H9 (cell line): ENCODE results near the gene RASSF3. TPM values are rescaled to one million over a fixed set of nuclear protein-coding genes. Genes with fewer than 3 reads are reported as not detected.

Experiments
- DNase-seq: peaks from one replicate; pipeline ENCODE4 v3.0.0-alpha.2; 2017
- H2AFZ ChIP-seq: one replicate; pipeline ENCODE4 v1.6.1; 2013; ENCODE audit warnings: mild to moderate bottlenecking, low read length, control low read depth, moderate library complexity
- H2AK5ac ChIP-seq: 2 replicates; pipeline ENCODE4 v1.6.1; 2013; ENCODE audit warnings: low read length, control low read depth, mixed read lengths; ENCODE audit not compliant: insufficient read length
- H2BK120ac ChIP-seq: one replicate; pipeline ENCODE4 v1.6.1; 2013; ENCODE audit warnings: low read depth, mild to moderate bottlenecking, low read length, control low read depth, inconsistent platforms; ENCODE audit not compliant: poor library complexity, severe bottlenecking
- H2BK12ac ChIP-seq: 2 replicates; pipeline ENCODE4 v1.6.1; 2013; ENCODE audit warnings: low read length, control low read depth, mixed read lengths, low read depth; ENCODE audit not compliant: insufficient read length
- H2BK15ac ChIP-seq: 2 replicates; pipeline ENCODE4 v1.6.1; 2013; ENCODE audit warnings: low read depth, low read length, control low read depth
- H2BK20ac ChIP-seq: one replicate; pipeline ENCODE4 v1.6.1; 2013; ENCODE audit warnings: low read depth, mild to moderate bottlenecking, low read length, control low read depth, inconsistent platforms; ENCODE audit not compliant: poor library complexity, severe bottlenecking
- H2BK5ac ChIP-seq: 2 replicates; pipeline ENCODE4 v1.6.1; 2013; ENCODE audit warnings: low read length, control low read depth, mixed read lengths; ENCODE audit not compliant: insufficient read length
- H3K14ac ChIP-seq: 2 replicates; pipeline ENCODE4 v1.6.1; 2013; ENCODE audit warnings: low read length, control low read depth; ENCODE audit not compliant: insufficient read depth
- H3K18ac ChIP-seq: 2 replicates; pipeline ENCODE4 v1.6.1; 2013; ENCODE audit warnings: low read depth, mild to moderate bottlenecking, mixed read lengths, low read length, control low read depth; ENCODE audit not compliant: insufficient read length
- H3K23ac ChIP-seq: 2 replicates; pipeline ENCODE4 v1.6.1; 2013; ENCODE audit warnings: low read length, control low read depth, mixed read lengths, low read depth; ENCODE audit not compliant: insufficient read length
- H3K23me2 ChIP-seq: 2 replicates; pipeline ENCODE4 v1.6.1; 2013; ENCODE audit warnings: low read depth, mild to moderate bottlenecking, mixed read lengths, low read length, control low read depth; ENCODE audit not compliant: insufficient read length, poor library complexity, severe bottlenecking
- H3K27ac ChIP-seq: 2 replicates; pipeline ENCODE4 v1.5.1; 2013; ENCODE audit warnings: low read length, control low read depth, mixed read lengths, low read depth; ENCODE audit not compliant: insufficient read length
- H3K27me3 ChIP-seq: 2 replicates; pipeline ENCODE4 v1.6.1; 2013; ENCODE audit warnings: low read length, control low read depth, inconsistent platforms; ENCODE audit not compliant: insufficient read depth
- H3K4ac ChIP-seq: 2 replicates; pipeline ENCODE4 v1.6.1; 2013; ENCODE audit warnings: low read depth, mild to moderate bottlenecking, control low read depth, inconsistent platforms, low read length, moderate library complexity
- H3K4me1 ChIP-seq: 2 replicates; pipeline ENCODE4 v1.6.1; 2013; ENCODE audit warnings: low read length, control low read depth, inconsistent platforms; ENCODE audit not compliant: insufficient read depth
- H3K4me2 ChIP-seq: 2 replicates; pipeline ENCODE4 v1.6.1; 2013; ENCODE audit warnings: low read length, control low read depth, mixed read lengths; ENCODE audit not compliant: insufficient read length, insufficient read depth
- H3K56ac ChIP-seq: 2 replicates; pipeline ENCODE4 v1.6.1; 2013; ENCODE audit warnings: low read depth, mild to moderate bottlenecking, mixed read lengths, low read length, control low read depth; ENCODE audit not compliant: insufficient read length
- H3K79me1 ChIP-seq: 2 replicates; pipeline ENCODE4 v1.6.1; 2013; ENCODE audit warnings: low read depth, mild to moderate bottlenecking, moderate library complexity, low read length, control low read depth, inconsistent platforms; ENCODE audit not compliant: insufficient read depth, poor library complexity, severe bottlenecking
- H3K79me2 ChIP-seq: 2 replicates; pipeline ENCODE4 v1.6.1; 2013; ENCODE audit warnings: low read length, control low read depth, inconsistent platforms; ENCODE audit not compliant: insufficient read depth
- H3K9ac ChIP-seq: 2 replicates; pipeline ENCODE4 v1.6.1; 2013; ENCODE audit warnings: low read length, control low read depth, mixed read lengths; ENCODE audit not compliant: insufficient read length; ENCODE audit errors: extremely low read depth
- H3K9me3 ChIP-seq: one replicate; pipeline ENCODE4 v1.6.1; 2013; ENCODE audit warnings: low read depth, low read length, inconsistent platforms; ENCODE audit not compliant: control insufficient read depth
- H3T11ph ChIP-seq: one replicate; pipeline ENCODE4 v1.6.1; 2013; ENCODE audit warnings: mild to moderate bottlenecking, low read length, control low read depth, inconsistent platforms
- H4K20me1 ChIP-seq: one replicate; pipeline ENCODE4 v1.6.1; 2013; ENCODE audit not compliant: control insufficient read depth, insufficient read length, insufficient read depth
- H4K5ac ChIP-seq: 2 replicates; pipeline ENCODE4 v1.6.1; 2013; ENCODE audit warnings: low read depth, mild to moderate bottlenecking, mixed read lengths, low read length, control low read depth; ENCODE audit not compliant: insufficient read length
- H4K8ac ChIP-seq: replicated peaks from 2 replicates; pipeline ENCODE4 v1.6.1; 2013; ENCODE audit warnings: low read length, control low read depth, mixed read lengths, low read depth; ENCODE audit not compliant: insufficient read length
- H4K91ac ChIP-seq: 2 replicates; pipeline ENCODE4 v1.6.1; 2013; ENCODE audit warnings: low read depth, mild to moderate bottlenecking, moderate library complexity, mixed read lengths, low read length, control low read depth; ENCODE audit not compliant: insufficient read length
- H3K27ac Mint-ChIP-seq, 3 experiments: 2 replicates in 2 of 3; 3 replicates in 1 of 3; pipeline ENCODE4 v1.8.0; 2020 to 2021; ENCODE audit warnings: mixed read lengths in 3 of 3, mild to moderate bottlenecking in 1 of 3, moderate library complexity in 1 of 3
- H3K27me3 Mint-ChIP-seq: 2 replicates; pipeline ENCODE4 v1.8.0; 2021; ENCODE audit warnings: low read depth, mild to moderate bottlenecking, moderate library complexity, mixed read lengths
- H3K36me3 Mint-ChIP-seq, 3 experiments: 2 replicates in 2 of 3; 3 replicates in 1 of 3; pipeline ENCODE4 v1.8.0; 2020 to 2021; ENCODE audit warnings: low read depth in 3 of 3, mixed read lengths in 3 of 3; ENCODE audit not compliant: insufficient read depth in 1 of 3
- H3K4me1 Mint-ChIP-seq, 2 experiments: 2 replicates each; pipeline ENCODE4 v1.8.0; 2020; ENCODE audit warnings: mixed read lengths in 2 of 2
- H3K4me3 Mint-ChIP-seq, 2 experiments: 2 replicates in 1 of 2; 3 replicates in 1 of 2; pipeline ENCODE4 v1.8.0; 2020 to 2021; ENCODE audit warnings: mild to moderate bottlenecking in 2 of 2, mixed read lengths in 2 of 2, moderate library complexity in 1 of 2
- H3K9me3 Mint-ChIP-seq, 2 experiments: 2 replicates in 1 of 2; 3 replicates in 1 of 2; pipeline ENCODE4 v1.8.0; 2020; ENCODE audit warnings: mild to moderate bottlenecking in 2 of 2, mixed read lengths in 2 of 2, moderate library complexity in 1 of 2
- WGBS: extraction: QIAGEN DNeasy Blood & Tissue Kit; methylation state at CpG from one replicate; pipeline ENCODE4 v1.1.7; 2013; ENCODE audit warnings: missing lambda C conversion rate, low lambda C conversion rate, mixed read lengths; ENCODE audit not compliant: insufficient read length; ENCODE audit errors: extremely low coverage; 5-methylcytosine and 5-hydroxymethylcytosine counted together
- total RNA-seq: library from RNA; stranded (reverse); gene quantifications from 2 replicates; pipeline ENCODE4 v1.2.1, GENCODE V29; 2021
- TF ChIP-seq, protein P1 (sequence below): fragments of 200-600 bp; sonication (generic); conservative IDR thresholded peaks from 3 replicates; pipeline ENCODE4 v1.8.0; 2021; ENCODE audit warnings: antibody characterized with exemption, mild to moderate bottlenecking

The RASSF3 gene
- total RNA-seq, 1 experiment from 2014 or later, result 45.1 TPM

DNA sequence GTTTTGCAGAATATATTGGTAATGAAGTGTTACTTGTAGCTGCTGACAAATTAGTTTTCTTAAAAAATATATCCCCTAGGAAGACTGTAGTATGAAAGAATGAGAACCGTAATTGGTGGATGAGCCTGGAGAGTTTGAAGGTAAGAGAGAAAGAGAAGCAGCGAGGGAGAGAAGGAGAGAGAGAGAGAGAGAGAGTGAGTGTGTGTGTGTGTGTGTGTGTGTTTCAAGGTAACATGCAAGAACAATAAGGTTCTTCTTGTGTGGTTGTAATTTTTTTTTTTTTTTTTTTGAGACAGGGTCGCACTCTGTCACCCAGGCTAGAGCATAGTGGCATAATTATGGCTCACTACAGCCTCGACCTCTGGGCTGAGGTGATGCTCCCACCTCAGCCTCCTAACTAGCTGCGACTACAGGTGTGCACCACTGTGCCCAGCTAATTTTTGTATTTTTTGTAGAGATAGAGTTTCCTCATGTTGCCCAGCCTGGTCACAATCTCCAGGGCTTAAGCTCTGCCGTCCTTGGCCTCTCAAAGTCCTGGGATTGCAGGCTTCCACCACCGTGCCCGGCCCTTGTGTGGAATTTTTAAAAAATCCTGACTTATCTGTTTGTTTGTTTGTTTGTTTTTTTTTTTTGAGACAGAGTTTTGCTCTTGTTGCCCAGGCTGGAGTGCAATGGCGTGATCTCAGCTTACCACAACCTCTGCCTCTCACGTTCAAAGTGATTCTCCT lies 73.7 kb downstream of the RASSF3 start:
- Histone ChIP-seq H3K9ac (no peak overlapping the region), H3K79me1 (no peaks in the 10 kb centered on the region), H3K79me2 (peaks cover 2% of the 10 kb centered on the region; the same call in 1 of the 2 replicates), H2BK120ac (no peak overlapping the region), H3K23me2 (no peaks in the 10 kb centered on the region), H2AK5ac (no peak overlapping the region), H2BK20ac (no peak overlapping the region), H3K23ac (no peak overlapping the region), H4K5ac (no peak overlapping the region), H4K91ac (no peak overlapping the region), H2BK15ac (no peak overlapping the region), H3K14ac (no peak overlapping the region), H3K4ac (no peak overlapping the region), H3K9me3 (no peaks in the 10 kb centered on the region), H2BK12ac (no peak overlapping the region), H3K18ac (no peak overlapping the region), H3K56ac (no peak overlapping the region), H2AFZ (no peak overlapping the region), H4K8ac (no peak overlapping the region), H2BK5ac (no peak overlapping the region), H4K20me1 (no peaks in the 10 kb centered on the region), H3T11ph (no peak overlapping the region), H3K4me1 (peaks cover 10% of the 10 kb centered on the region; the same call in 1 of the 2 replicates), H3K27me3 (no peaks in the 10 kb centered on the region), H3K27ac (no peak overlapping the region), H3K4me2 (no peak overlapping the region)
- peaks cover 6 to 43% (median 40%) of the 10 kb centered on the region in 3 experiments; a peak in 6 of 7 replicates for H3K36me3 Mint-ChIP-seq
- peaks cover 43 to 49% of the 10 kb centered on the region in 2 experiments for H3K4me1 Mint-ChIP-seq
- no CpG with 5 or more reads among the region's 10 CpGs for WGBS
- H3K27me3 Mint-ChIP-seq, result no peaks in the 10 kb centered on the region
- TF ChIP-seq, protein P1, sequence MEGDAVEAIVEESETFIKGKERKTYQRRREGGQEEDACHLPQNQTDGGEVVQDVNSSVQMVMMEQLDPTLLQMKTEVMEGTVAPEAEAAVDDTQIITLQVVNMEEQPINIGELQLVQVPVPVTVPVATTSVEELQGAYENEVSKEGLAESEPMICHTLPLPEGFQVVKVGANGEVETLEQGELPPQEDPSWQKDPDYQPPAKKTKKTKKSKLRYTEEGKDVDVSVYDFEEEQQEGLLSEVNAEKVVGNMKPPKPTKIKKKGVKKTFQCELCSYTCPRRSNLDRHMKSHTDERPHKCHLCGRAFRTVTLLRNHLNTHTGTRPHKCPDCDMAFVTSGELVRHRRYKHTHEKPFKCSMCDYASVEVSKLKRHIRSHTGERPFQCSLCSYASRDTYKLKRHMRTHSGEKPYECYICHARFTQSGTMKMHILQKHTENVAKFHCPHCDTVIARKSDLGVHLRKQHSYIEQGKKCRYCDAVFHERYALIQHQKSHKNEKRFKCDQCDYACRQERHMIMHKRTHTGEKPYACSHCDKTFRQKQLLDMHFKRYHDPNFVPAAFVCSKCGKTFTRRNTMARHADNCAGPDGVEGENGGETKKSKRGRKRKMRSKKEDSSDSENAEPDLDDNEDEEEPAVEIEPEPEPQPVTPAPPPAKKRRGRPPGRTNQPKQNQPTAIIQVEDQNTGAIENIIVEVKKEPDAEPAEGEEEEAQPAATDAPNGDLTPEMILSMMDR, result no peak
- no peaks in the 10 kb centered on the region for H3K9me3 Mint-ChIP-seq
- no peak overlapping the region for H3K4me3 Mint-ChIP-seq
- no peak for DNase-seq
- H3K27ac Mint-ChIP-seq, result no peak overlapping the region; a peak in 2 of 7 replicates
